ENCODE data around the gene PROSER1.
"Not testable (repeated sequence)": the region's sequence is repeated elsewhere in the genome, so short reads cannot be mapped to it uniquely, and the experiment has no call there.

The PROSER1 gene

GRCh38 chr13:39013462-39013861, 24.4 kb downstream of the PROSER1 start:
- no peak for DNase-seq (ENCODE audit: low read depth, low spot score)
- Histone ChIP-seq H3K27me3 (ENCODE audit: insufficient read depth, insufficient read length) (no peaks in the 10 kb centered on the region), H3K4me1 (ENCODE audit: insufficient read depth, insufficient read length) (no peaks in the 10 kb centered on the region), H3K36me3 (ENCODE audit: insufficient read depth, insufficient read length, low read length) (peaks cover 84% of the 10 kb centered on the region), H3K9ac (ENCODE audit: insufficient read length, low read depth) (no peak overlapping the region), H3K4me3 (ENCODE audit: insufficient read length, low read depth) (no peak overlapping the region), H3K9me3 (ENCODE audit: insufficient read depth, low read length) (no peaks in the 10 kb centered on the region)
- TF ChIP-seq YY1 (IDR thresholded peaks at IDR 0.05; ENCODE audit: insufficient read depth, insufficient read length) (no peak), SUZ12 (IDR thresholded peaks at IDR 0.05; ENCODE audit: extremely low read depth, insufficient read depth, insufficient read length) (no peak), ZNF274 (IDR thresholded peaks at IDR 0.05; ENCODE audit: low read depth, low read length) (no peak)

GRCh38 chr13:39012608-39013007, 25.3 kb downstream of the PROSER1 start:
- H3K4me1 ChIP-seq (ENCODE audit: insufficient read depth, insufficient read length): no peaks in the 10 kb centered on the region
- DNase-seq (ENCODE audit: low read depth, low spot score): no peak
- no peak overlapping the region for H3K4me3 ChIP-seq (ENCODE audit: insufficient read length, low read depth)
- H3K9me3 ChIP-seq (ENCODE audit: insufficient read depth, low read length): peaks cover 2% of the 10 kb centered on the region; the same call in 1 of the 2 replicates
- TF ChIP-seq YY1 (IDR thresholded peaks at IDR 0.05; ENCODE audit: insufficient read depth, insufficient read length) (no peak), ZNF274 (IDR thresholded peaks at IDR 0.05; ENCODE audit: low read depth, low read length) (no peak), SUZ12 (IDR thresholded peaks at IDR 0.05; ENCODE audit: extremely low read depth, insufficient read depth, insufficient read length) (no peak)
- no peaks in the 10 kb centered on the region for H3K27me3 ChIP-seq (ENCODE audit: insufficient read depth, insufficient read length)
- H3K36me3 ChIP-seq (ENCODE audit: insufficient read depth, insufficient read length, low read length): peaks cover 82% of the 10 kb centered on the region
- no peak overlapping the region for H3K9ac ChIP-seq (ENCODE audit: insufficient read length, low read depth)

- H3K27me3 ChIP-seq (ENCODE audit: insufficient read depth, insufficient read length); DNase-seq (ENCODE audit: low read depth, low spot score); H3K9ac ChIP-seq (ENCODE audit: insufficient read length, low read depth); H3K9me3 ChIP-seq (ENCODE audit: insufficient read depth, low read length); H3K4me1 ChIP-seq (ENCODE audit: insufficient read depth, insufficient read length); H3K4me3 ChIP-seq (ENCODE audit: insufficient read length, low read depth): not testable (repeated sequence)
- H3K36me3 ChIP-seq (ENCODE audit: insufficient read depth, insufficient read length, low read length): peaks cover 29% of the 10 kb centered on the region
These were observed 31.3 kb downstream of the PROSER1 start for GRCh38 chr13:39006371-39007111.

GRCh38 chr13:38998739-38999138, 39.1 kb downstream of the PROSER1 start:
- H3K9me3 ChIP-seq (ENCODE audit: insufficient read depth, low read length): no peaks in the 10 kb centered on the region
- H3K27me3 ChIP-seq (ENCODE audit: insufficient read depth, insufficient read length): no peaks in the 10 kb centered on the region
- H3K4me1 ChIP-seq (ENCODE audit: insufficient read depth, insufficient read length): no peaks in the 10 kb centered on the region
- TF ChIP-seq YY1 (IDR thresholded peaks at IDR 0.05; ENCODE audit: insufficient read depth, insufficient read length) (no peak), ZNF274 (IDR thresholded peaks at IDR 0.05; ENCODE audit: low read depth, low read length) (no peak), SUZ12 (IDR thresholded peaks at IDR 0.05; ENCODE audit: extremely low read depth, insufficient read depth, insufficient read length) (no peak)
- H3K9ac ChIP-seq (ENCODE audit: insufficient read length, low read depth): no peak overlapping the region
- no peaks in the 10 kb centered on the region for H3K36me3 ChIP-seq (ENCODE audit: insufficient read depth, insufficient read length, low read length)
- no peak overlapping the region for H3K4me3 ChIP-seq (ENCODE audit: insufficient read length, low read depth)
- no peak for DNase-seq (ENCODE audit: low read depth, low spot score)

- TF ChIP-seq ZNF274 (IDR thresholded peaks at IDR 0.05; ENCODE audit: low read depth, low read length) (no peak), YY1 (IDR thresholded peaks at IDR 0.05; ENCODE audit: insufficient read depth, insufficient read length) (no peak), SUZ12 (IDR thresholded peaks at IDR 0.05; ENCODE audit: extremely low read depth, insufficient read depth, insufficient read length) (no peak)
- no peaks in the 10 kb centered on the region for H3K4me1 ChIP-seq (ENCODE audit: insufficient read depth, insufficient read length)
- H3K4me3 ChIP-seq (ENCODE audit: insufficient read length, low read depth): no peak overlapping the region
- no peak for DNase-seq (ENCODE audit: low read depth, low spot score)
- H3K9ac ChIP-seq (ENCODE audit: insufficient read length, low read depth): no peak overlapping the region
- no peaks in the 10 kb centered on the region for H3K9me3 ChIP-seq (ENCODE audit: insufficient read depth, low read length)
- no peaks in the 10 kb centered on the region for H3K27me3 ChIP-seq (ENCODE audit: insufficient read depth, insufficient read length)
- H3K36me3 ChIP-seq (ENCODE audit: insufficient read depth, insufficient read length, low read length): no peaks in the 10 kb centered on the region
These were observed 44.5 kb downstream of the PROSER1 start for GRCh38 chr13:38993381-38993780.

- no peaks in the 10 kb centered on the region for H3K4me1 ChIP-seq (ENCODE audit: insufficient read depth, insufficient read length)
- TF ChIP-seq ZNF274 (IDR thresholded peaks at IDR 0.05; ENCODE audit: low read depth, low read length): no peak
- no peaks in the 10 kb centered on the region for H3K9me3 ChIP-seq (ENCODE audit: insufficient read depth, low read length)
These were observed 47.2 kb downstream of the PROSER1 start, which contains the start of gene STOML3 for GRCh38 chr13:38990693-38991092. TSS of gene STOML3 (minus strand) at chr13:38990831. CDS start at chr13:38990721, 110 bp downstream.

GRCh38 chr13:38981096-38981495, 56.8 kb downstream of the PROSER1 start:
- Histone ChIP-seq H3K9me3 (ENCODE audit: insufficient read depth, low read length) (no peaks in the 10 kb centered on the region; the same call in 1 of the 2 replicates), H3K36me3 (ENCODE audit: insufficient read depth, insufficient read length, low read length) (no peaks in the 10 kb centered on the region), H3K9ac (ENCODE audit: insufficient read length, low read depth) (no peak overlapping the region), H3K4me1 (ENCODE audit: insufficient read depth, insufficient read length) (no peaks in the 10 kb centered on the region), H3K4me3 (ENCODE audit: insufficient read length, low read depth) (no peak overlapping the region), H3K27me3 (ENCODE audit: insufficient read depth, insufficient read length) (no peaks in the 10 kb centered on the region)
- no peak for TF ChIP-seq YY1 (IDR thresholded peaks at IDR 0.05; ENCODE audit: insufficient read depth, insufficient read length)
- no peak for TF ChIP-seq ZNF274 (IDR thresholded peaks at IDR 0.05; ENCODE audit: low read depth, low read length)
- no peak for TF ChIP-seq SUZ12 (IDR thresholded peaks at IDR 0.05; ENCODE audit: extremely low read depth, insufficient read depth, insufficient read length)
- DNase-seq (ENCODE audit: low read depth, low spot score): no peak

More at GRCh38 chr13:38990693-38991092, 47.2 kb downstream of the PROSER1 start, which contains the start of gene STOML3:
- no peak for DNase-seq (ENCODE audit: low read depth, low spot score)
- H3K27me3 ChIP-seq (ENCODE audit: insufficient read depth, insufficient read length): no peaks in the 10 kb centered on the region
- no peaks in the 10 kb centered on the region for H3K36me3 ChIP-seq (ENCODE audit: insufficient read depth, insufficient read length, low read length)
- no peak within 1 kb of the TSS for H3K9ac ChIP-seq (ENCODE audit: insufficient read length, low read depth)
- H3K4me3 ChIP-seq (ENCODE audit: insufficient read length, low read depth): no peak within 1 kb of the TSS
